HG03066 (cell line): ENCODE measurements around the gene TAF3.
"Not testable (repeated sequence)": the region's sequence is repeated elsewhere in the genome, so short reads cannot be mapped to it uniquely, and the experiment has no call there.

ENCODE experiments used
- ATAC-seq: cut with Tn5 transposase; IDR thresholded peaks from one replicate; pipeline ENCODE4 v1.9.1; 2021; ENCODE audit warnings: low read depth; ENCODE audit not compliant: unreplicated experiment

Gene TAF3

GRCh38 chr10:8026349-8027259 is 208.3 kb downstream of the TAF3 start:
- ATAC-seq, result no peak

GRCh38 chr10:8031211-8031610 is 212.9 kb downstream of the TAF3 start:
- ATAC-seq, result not testable (repeated sequence)

DNA sequence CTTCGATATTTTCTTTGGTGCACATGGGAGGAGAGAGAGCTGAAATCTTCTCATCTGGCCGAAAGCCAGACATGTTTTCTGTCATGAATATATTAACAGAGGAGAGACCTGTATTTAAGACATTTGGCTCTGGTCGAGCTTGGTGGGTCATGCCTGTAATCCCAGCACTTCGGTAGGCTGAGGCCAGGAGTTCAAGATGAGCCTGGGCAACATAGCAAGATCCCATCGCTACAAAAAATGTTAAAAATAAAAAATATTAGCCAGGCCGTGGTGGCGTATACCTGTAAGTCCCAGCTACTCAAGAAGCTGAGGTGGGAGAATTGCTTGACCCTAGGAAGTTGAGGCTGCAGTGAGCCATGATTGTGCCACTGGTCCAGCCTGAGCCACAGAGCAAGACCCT is 214.3 kb downstream of the TAF3 start:
- ATAC-seq, result no peak

- ATAC-seq, result no peak
Measured at GRCh38 chr10:8033812-8034465, 215.6 kb downstream of the TAF3 start.

DNA sequence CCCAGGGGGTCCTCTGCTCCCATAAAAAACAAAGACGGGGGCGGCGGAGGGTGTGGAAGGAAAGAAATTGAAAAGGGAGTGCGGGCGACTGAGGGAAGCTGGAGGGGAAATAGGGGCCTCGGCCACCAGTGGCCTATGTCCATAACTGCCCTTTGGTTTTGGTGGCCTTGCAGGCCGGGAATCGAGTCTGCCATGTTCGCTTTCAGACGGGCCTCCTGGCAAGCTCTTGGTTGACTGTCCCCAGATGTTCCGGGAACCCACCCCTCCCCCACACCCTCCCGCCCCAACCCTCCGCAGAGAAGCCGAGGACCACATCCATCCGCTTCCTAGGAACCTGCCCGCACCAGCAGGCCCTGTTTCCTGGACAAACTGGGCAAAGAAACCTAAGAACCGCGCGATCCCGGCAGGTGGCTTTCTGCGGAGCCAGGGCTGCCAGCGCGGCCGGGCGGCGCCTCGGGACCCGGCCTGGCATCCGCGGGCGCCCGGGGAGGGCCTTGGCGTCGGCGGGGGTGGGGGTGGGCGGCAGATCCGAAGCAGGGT is 216.2 kb downstream of the TAF3 start:
- no peak for ATAC-seq

GRCh38 chr10:8035006-8035640 is 216.8 kb downstream of the TAF3 start:
- ATAC-seq, result no peak

- ATAC-seq, result no peak
Measured at GRCh38 chr10:8035641-8036470, 217.6 kb downstream of the TAF3 start.

- no peak for ATAC-seq
Measured at GRCh38 chr10:8036506-8037198, 218.3 kb downstream of the TAF3 start.

DNA sequence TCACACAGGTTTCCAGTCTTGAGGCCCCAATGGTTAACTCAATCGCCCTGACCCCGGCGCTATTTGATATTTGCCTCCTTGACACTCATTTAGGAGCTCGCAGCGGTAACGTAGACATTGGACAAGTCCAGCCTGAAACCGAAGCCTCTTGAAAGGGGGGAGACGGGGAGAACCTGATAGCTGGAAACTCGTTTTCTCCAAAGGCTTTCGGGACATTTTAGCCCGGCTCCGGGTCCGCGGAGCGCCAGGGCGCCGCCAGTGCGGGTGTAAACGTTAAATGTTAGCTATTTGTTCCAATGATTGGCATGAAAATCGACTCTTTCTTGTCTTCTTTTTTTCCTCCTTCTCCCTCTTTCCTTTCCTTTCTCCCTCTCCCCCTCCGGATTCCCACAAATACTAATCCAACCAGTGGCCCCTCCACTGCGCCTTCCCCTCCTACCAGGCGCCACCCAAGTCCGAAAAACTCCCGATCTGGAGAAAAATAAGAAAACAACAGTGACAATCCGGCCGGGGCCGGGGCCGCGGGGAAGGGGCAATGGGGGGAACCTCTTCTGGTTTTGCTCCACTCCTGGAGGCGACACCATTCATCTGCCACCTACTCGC is 219.0 kb downstream of the TAF3 start:
- ATAC-seq, result no peak

DNA sequence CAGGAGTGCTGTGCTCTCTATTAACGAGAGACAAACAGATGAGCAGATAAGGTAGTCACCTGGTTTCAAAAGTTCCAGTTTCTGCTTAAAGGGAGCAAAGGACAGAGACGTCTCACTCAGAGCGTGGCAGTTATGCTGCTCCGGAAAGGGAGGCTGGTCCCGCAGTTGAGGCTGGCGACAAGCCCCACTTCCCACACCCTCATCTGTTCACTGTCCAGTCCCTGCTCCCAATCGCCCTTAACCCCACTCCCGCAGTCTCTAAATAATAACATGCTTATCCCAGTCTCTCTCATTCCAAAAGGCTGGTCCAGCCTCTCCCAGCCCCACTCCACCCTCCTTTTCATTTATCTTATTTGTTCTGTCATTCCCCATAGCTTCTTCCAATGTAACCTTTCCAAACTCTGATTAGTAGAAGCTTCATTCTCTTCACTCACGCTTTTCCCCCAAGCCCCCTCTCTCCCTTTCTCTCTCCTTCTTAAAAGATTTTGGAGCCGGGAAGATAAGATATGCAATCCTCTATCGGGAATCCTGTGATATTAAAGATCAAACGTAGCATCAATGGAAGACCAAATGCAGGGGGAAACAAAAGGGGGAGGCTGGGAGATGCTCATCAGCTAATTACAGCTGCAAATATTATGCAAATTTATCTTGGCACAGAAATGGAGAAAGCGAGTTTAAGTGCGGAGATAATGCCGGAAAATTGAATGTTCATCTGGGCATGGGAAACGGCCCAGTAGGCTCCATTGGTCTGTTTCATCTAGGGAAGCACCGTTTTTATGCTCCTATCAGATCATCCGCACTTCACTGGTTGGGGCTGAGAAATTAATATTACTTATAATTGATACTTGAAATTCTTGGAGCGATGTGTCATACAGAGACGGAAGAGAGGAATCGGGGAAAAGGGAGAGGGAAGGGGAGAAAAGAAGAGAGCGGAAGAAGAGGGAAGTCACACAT is 219.9 kb downstream of the TAF3 start:
- no peak for ATAC-seq

GRCh38 chr10:8039321-8039881 is 221.1 kb downstream of the TAF3 start:
- ATAC-seq, result no peak

DNA sequence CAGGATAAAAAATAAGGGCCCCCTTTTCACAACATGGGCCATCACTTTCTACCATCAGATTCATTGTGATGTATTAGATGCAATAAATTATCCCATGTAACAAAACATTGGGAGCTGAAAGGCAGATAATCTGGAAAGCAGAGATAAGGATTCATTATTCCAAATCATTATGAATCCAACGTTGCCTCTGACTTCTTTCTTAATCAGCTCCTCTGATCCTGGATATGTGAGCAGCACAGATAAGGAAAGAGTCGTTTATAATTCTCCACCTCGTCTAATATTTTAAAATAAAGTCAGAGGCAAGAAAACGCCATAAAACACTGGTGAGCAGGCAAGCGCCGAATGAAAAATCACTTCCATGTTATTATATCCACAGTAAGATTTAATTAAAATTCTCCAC is 222.3 kb downstream of the TAF3 start:
- no peak for ATAC-seq

- no peak for ATAC-seq
Measured at GRCh38 chr10:8041284-8041991, 223.1 kb downstream of the TAF3 start.

DNA sequence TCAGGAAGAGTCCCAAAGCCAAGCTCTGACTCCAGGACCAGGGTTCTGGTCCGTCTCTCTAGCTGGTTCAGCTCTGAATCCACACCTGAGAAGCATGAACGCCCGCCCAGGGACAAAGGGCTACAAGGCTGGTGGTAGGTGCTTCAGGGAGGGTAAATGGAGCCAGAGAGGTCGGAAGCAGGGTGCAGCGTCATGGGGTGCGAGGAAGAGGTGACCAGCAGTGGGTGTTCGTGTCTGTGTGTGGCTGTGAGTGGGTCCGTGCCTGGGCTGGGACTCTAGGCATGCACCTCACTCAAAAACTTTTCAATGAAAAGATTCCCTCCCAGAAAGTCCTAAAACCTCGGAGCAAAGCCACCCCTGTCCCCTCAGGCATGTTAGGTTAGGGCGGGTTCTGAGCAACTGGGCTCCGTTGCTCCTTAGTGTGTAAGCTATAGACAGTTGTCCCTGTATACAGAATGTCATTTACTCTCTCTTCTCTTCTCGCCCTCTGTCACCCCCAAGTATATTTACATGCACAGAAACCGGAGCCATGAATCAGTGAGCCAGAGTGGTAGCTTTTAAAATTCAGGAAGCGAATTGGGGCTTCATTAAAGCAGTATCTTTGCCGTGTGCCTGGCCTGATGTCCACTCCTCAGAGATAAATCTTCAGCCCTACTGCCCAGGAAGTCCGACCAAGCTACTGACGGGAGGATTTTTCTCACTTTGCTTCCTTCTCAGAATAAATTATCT is 223.9 kb downstream of the TAF3 start:
- no peak for ATAC-seq

DNA sequence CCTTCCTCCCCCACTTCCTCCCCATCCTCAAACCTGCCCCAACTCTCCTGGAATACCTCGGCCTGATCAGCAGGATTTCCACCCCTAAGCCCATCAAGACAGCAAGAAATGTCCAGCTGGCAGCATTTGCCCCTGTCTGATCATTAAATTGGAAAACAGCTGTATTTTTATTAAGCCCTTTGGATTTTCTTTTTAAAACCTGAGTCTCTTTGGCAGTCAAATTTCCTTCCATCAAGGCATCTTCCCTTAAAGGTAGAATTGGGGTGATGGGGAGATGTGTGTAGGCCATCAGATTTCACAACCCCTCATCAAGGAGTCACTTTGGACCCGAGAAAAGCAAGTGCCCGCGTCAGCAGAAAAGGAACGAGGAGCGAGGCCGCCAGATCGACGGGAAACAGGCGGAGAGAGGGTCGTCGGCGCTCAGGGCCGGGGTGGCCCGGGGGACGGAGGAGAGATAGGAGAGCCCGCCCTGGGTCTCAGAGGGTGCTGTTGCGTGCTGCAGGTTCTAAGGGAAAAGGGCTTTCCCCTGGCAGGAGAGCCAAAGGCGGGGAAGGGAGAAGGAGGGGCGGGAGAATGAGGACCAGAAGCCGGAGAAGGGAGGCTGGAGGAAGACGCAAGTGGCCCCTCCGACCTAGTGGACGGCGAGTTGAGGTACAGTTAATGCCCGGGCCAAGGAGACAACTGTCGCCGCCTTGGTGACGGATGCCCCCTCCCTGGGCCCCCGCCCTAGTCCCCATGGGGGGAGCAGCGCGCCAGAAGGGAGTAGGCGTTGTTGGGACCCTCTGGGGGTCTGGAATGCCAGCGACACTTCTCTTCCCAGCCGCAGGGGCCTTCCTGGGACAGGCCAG is 224.6 kb downstream of the TAF3 start:
- no peak for ATAC-seq
